ENCODE results near the gene C1QTNF8.

- TF ChIP-seq POLR2A (IDR thresholded peaks at IDR 0.05), result no peak
- TF ChIP-seq, protein P1, sequence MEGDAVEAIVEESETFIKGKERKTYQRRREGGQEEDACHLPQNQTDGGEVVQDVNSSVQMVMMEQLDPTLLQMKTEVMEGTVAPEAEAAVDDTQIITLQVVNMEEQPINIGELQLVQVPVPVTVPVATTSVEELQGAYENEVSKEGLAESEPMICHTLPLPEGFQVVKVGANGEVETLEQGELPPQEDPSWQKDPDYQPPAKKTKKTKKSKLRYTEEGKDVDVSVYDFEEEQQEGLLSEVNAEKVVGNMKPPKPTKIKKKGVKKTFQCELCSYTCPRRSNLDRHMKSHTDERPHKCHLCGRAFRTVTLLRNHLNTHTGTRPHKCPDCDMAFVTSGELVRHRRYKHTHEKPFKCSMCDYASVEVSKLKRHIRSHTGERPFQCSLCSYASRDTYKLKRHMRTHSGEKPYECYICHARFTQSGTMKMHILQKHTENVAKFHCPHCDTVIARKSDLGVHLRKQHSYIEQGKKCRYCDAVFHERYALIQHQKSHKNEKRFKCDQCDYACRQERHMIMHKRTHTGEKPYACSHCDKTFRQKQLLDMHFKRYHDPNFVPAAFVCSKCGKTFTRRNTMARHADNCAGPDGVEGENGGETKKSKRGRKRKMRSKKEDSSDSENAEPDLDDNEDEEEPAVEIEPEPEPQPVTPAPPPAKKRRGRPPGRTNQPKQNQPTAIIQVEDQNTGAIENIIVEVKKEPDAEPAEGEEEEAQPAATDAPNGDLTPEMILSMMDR (IDR thresholded peaks at IDR 0.05), result no peak
- no peak for TF ChIP-seq POLR2AphosphoS5 (IDR thresholded peaks at IDR 0.05)
These were observed 13.6 kb downstream of the C1QTNF8 start for GRCh38 chr16:1082266-1082951.
